ENCODE measurements around the gene THRB. TPM values are rescaled to one million over a fixed set of nuclear protein-coding genes. Genes with fewer than 3 reads are reported as not detected.
A peak's percentile ranks its signal among the peaks of the same experiment; 100 is the strongest.

Gene THRB
- total RNA-seq, 1 experiment from 2014 or later, result 13.5 TPM

DNA sequence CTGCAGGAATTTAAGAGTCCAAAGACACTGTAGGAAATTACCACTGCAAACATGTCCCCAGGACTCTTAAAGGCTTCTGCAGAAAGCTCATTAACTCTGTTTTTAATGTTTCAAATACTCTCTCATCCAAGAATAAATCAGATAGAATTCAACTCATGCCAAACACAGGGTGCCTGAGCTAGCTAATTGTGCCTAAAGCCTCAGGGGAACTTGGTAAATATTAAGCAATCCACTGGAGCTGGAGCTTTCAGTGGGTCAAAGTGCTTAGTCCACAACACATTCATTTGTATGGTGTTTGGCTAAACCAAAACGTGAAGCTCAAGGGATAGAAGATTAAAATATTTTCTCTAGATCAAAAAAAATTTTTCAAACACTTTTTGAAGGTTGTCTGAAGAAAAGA, 131.4 kb downstream of the THRB start:
- H3K27ac Mint-ChIP-seq (ENCODE audit: unreplicated experiment), result no peak overlapping the region
- H3K4me1 Mint-ChIP-seq (ENCODE audit: low read depth, unreplicated experiment), result peaks cover 42% of the 10 kb centered on the region
- peaks cover 4% of the 10 kb centered on the region for H3K9me3 Mint-ChIP-seq (ENCODE audit: low read depth, unreplicated experiment)
- intact Hi-C loops (cut with micrococcal nuclease; ENCODE audit: unreplicated experiment), result loop anchor here (10.0 kb wide), 1 partner anchor 282 kb away; no protein-coding TSS in a partner anchor
- H3K36me3 Mint-ChIP-seq (ENCODE audit: insufficient read depth, unreplicated experiment), result no peaks in the 10 kb centered on the region
- no TSS peak for BruUV-seq (replicated peaks)
- H3K27me3 Mint-ChIP-seq (ENCODE audit: unreplicated experiment), result no peaks in the 10 kb centered on the region
- DNase-seq, result no peak
- H3K4me3 Mint-ChIP-seq (ENCODE audit: low read depth, unreplicated experiment), result no peak overlapping the region
- CTCF ChIA-PET, result no interaction called here
- TF ChIP-seq, protein P1, sequence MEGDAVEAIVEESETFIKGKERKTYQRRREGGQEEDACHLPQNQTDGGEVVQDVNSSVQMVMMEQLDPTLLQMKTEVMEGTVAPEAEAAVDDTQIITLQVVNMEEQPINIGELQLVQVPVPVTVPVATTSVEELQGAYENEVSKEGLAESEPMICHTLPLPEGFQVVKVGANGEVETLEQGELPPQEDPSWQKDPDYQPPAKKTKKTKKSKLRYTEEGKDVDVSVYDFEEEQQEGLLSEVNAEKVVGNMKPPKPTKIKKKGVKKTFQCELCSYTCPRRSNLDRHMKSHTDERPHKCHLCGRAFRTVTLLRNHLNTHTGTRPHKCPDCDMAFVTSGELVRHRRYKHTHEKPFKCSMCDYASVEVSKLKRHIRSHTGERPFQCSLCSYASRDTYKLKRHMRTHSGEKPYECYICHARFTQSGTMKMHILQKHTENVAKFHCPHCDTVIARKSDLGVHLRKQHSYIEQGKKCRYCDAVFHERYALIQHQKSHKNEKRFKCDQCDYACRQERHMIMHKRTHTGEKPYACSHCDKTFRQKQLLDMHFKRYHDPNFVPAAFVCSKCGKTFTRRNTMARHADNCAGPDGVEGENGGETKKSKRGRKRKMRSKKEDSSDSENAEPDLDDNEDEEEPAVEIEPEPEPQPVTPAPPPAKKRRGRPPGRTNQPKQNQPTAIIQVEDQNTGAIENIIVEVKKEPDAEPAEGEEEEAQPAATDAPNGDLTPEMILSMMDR (IDR thresholded peaks at IDR 0.05; ENCODE audit: unreplicated experiment), result no peak

DNA sequence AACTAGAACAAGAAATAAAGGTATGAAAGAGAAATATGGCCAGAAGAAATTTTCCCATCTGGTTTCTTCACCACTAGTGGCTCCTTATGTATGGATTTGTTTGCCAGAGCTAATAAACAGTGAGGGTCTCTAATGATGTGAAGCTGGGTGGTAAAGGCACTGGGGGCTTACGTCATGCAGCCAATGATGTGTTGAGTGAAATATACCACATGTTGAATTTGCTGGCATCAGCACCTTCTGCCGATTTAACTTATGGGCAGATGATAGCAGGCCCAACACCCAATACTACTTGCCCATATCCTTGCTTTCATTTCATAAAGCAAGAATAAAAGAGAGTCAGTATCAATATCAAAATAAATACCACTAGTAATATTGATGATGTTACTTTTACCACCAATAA, 133.0 kb downstream of the THRB start:
- no peak overlapping the region for H3K4me3 Mint-ChIP-seq (ENCODE audit: low read depth, unreplicated experiment)
- DNase-seq, result no peak
- CTCF ChIA-PET, result no interaction called here
- TF ChIP-seq, protein P1 (IDR thresholded peaks at IDR 0.05; ENCODE audit: unreplicated experiment), result no peak
- peaks cover 4% of the 10 kb centered on the region for H3K9me3 Mint-ChIP-seq (ENCODE audit: low read depth, unreplicated experiment)
- BruUV-seq (replicated peaks), result no TSS peak
- no peaks in the 10 kb centered on the region for H3K27me3 Mint-ChIP-seq (ENCODE audit: unreplicated experiment)
- H3K36me3 Mint-ChIP-seq (ENCODE audit: insufficient read depth, unreplicated experiment), result no peaks in the 10 kb centered on the region
- intact Hi-C loops (cut with micrococcal nuclease; ENCODE audit: unreplicated experiment), result loop anchor here (10.0 kb wide), 1 partner anchor 283 kb away; no protein-coding TSS in a partner anchor
- H3K27ac Mint-ChIP-seq (ENCODE audit: unreplicated experiment), result no peak overlapping the region
- H3K4me1 Mint-ChIP-seq (ENCODE audit: low read depth, unreplicated experiment), result peaks cover 34% of the 10 kb centered on the region

DNA sequence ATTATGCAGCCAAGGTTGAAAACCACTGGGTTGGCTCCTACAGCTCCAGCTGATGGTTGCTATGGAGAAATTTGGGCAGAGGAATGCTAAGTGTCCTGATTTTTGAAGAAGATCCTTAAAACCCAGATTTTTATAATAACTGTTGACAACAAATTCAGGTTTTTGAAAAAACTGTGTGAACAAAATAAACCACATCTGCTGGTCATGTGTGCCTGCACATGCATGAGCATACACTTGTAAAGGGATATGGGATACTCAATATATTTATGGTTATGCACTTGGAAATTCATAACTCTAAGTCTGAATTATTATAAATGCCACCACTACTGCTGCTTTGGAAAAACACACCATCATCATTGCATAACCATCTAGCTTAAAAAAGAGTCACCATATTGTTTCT, 133.7 kb downstream of the THRB start:
- Mint-ChIP-seq H3K4me1 (ENCODE audit: low read depth, unreplicated experiment) (peaks cover 28% of the 10 kb centered on the region), H3K9me3 (ENCODE audit: low read depth, unreplicated experiment) (peaks cover 4% of the 10 kb centered on the region), H3K4me3 (ENCODE audit: low read depth, unreplicated experiment) (no peak overlapping the region), H3K36me3 (ENCODE audit: insufficient read depth, unreplicated experiment) (no peaks in the 10 kb centered on the region), H3K27me3 (ENCODE audit: unreplicated experiment) (no peaks in the 10 kb centered on the region), H3K27ac (ENCODE audit: unreplicated experiment) (no peak overlapping the region)
- no peak for DNase-seq
- TF ChIP-seq, protein P1 (IDR thresholded peaks at IDR 0.05; ENCODE audit: unreplicated experiment), result no peak
- CTCF ChIA-PET, result no interaction called here
- intact Hi-C loops (cut with micrococcal nuclease; ENCODE audit: unreplicated experiment), result loop anchor here (10.0 kb wide), 1 partner anchor 284 kb away; no protein-coding TSS in a partner anchor
- BruUV-seq (replicated peaks), result no TSS peak

DNA sequence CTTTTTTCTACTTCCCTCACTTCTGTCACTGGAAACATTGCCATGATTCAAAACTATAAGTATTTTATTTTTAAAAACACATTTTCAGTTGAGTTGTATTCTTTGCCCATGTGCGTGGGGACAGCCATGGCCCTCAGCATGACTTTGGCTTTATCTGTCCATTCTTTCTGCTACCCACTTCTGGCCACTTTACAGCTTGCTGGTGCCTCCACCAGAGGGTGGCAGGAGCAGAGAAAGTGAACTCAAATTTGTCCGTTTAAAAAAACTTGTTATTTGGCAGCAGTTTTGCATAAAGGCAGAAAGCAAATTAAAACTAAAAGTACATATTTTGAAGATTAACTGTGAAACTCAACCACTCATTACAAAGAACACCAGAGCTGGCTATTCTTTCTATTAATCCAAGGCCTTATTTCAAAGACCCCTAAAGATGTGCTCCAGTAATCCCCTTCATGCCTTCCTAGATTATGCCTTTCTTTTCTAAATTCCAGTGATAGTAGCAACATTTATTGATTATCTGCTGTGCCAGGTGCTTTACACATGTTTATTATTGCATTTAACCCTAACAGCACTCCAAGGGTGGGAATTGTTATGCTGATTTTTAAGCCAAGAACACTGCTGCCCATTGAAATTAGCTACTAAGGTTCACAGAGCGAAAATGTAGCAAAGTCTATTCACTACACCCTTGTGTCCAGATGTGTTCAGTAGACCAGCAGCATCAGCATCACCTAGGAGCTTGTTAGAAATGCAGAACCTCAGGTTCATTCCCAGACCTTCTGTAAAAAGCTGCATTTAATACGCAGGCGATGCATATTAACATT, 134.8 kb downstream of the THRB start:
- Mint-ChIP-seq H3K4me3 (ENCODE audit: low read depth, unreplicated experiment) (no peak overlapping the region), H3K9me3 (ENCODE audit: low read depth, unreplicated experiment) (peaks cover 4% of the 10 kb centered on the region), H3K27me3 (ENCODE audit: unreplicated experiment) (no peaks in the 10 kb centered on the region), H3K36me3 (ENCODE audit: insufficient read depth, unreplicated experiment) (no peaks in the 10 kb centered on the region), H3K4me1 (ENCODE audit: low read depth, unreplicated experiment) (peaks cover 27% of the 10 kb centered on the region), H3K27ac (ENCODE audit: unreplicated experiment) (no peak overlapping the region)
- TF ChIP-seq, protein P1 (IDR thresholded peaks at IDR 0.05; ENCODE audit: unreplicated experiment), result no peak
- no TSS peak for BruUV-seq (replicated peaks)
- intact Hi-C loops (cut with micrococcal nuclease; ENCODE audit: unreplicated experiment), result loop anchor here (10.0 kb wide), 1 partner anchor 285 kb away; no protein-coding TSS in a partner anchor
- CTCF ChIA-PET, result no interaction called here
- DNase-seq, result peak; percentile 4

Measured in Calu3 (cell line).